D721Med (cell line): ENCODE results near the gene NAV2.
"Not testable (repeated sequence)": the region's sequence is repeated elsewhere in the genome, so short reads cannot be mapped to it uniquely, and the experiment has no call there.

Experiments
- DNase-seq: peaks from one replicate; pipeline ENCODE4 v3.0.0; 2011; ENCODE audit warnings: low spot score; ENCODE audit not compliant: insufficient read length
- FAIRE-seq: peaks from 2 replicates; lab custom pipeline; 2011; peaks lifted over from hg19 to GRCh38; lab: Jason Lieb, UNC
- CTCF ChIP-seq: IDR thresholded peaks from 2 replicates; pipeline ENCODE4 v1.5.1; 2012; ENCODE audit warnings: mild to moderate bottlenecking, control low read depth; ENCODE audit not compliant: insufficient read depth; ENCODE audit errors: missing control alignments

Gene NAV2

DNA sequence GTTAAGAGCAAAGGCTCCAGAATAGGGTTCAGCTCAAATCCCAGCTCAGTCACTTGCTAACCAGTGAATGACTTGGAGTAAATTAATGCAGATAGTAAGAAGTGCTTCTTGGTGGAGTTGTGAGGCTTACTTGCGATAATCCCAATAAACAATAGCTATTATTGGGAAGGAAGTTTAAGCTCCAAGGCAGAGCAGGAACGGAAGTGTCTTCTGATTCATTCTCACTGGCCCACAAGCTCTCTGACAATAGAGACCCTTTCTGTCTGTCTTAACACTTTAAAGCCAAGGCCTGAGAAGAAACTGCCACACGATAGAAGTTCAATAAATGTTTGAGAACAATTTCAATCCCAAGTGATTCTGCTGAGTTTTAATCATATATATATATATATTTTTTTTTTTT is 292.2 kb downstream of the NAV2 start:
- FAIRE-seq = no peak
- TF ChIP-seq CTCF = no peak
- DNase-seq = no peak

- TF ChIP-seq CTCF = no peak
- no peak for DNase-seq
- no peak for FAIRE-seq
These were observed 293.1 kb downstream of the NAV2 start for GRCh38 chr11:20005747-20006146.

- not testable (repeated sequence) for DNase-seq, FAIRE-seq
These were observed 294.0 kb downstream of the NAV2 start for GRCh38 chr11:20006618-20007017.

DNA sequence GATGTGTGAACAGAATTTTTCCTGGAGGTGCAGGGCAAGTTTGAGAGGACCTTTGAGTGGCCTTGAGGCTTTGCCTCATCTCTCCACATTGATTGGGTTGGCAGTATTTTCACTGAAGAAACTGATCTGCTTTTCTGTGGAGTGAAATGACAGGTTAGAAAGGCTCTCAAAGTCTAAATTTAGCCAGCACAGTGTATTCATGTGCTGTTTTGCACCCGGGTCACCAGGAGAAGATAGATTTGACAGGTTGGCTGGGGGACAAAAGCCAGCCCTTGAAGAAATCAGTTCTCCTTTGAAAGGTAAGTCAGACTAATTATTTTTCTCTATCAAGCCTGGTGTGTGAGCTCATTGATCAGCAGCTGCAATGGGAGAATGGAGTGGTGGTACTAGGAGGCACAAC is 294.7 kb downstream of the NAV2 start:
- FAIRE-seq (no peak), DNase-seq (no peak)
- TF ChIP-seq CTCF = no peak

DNA sequence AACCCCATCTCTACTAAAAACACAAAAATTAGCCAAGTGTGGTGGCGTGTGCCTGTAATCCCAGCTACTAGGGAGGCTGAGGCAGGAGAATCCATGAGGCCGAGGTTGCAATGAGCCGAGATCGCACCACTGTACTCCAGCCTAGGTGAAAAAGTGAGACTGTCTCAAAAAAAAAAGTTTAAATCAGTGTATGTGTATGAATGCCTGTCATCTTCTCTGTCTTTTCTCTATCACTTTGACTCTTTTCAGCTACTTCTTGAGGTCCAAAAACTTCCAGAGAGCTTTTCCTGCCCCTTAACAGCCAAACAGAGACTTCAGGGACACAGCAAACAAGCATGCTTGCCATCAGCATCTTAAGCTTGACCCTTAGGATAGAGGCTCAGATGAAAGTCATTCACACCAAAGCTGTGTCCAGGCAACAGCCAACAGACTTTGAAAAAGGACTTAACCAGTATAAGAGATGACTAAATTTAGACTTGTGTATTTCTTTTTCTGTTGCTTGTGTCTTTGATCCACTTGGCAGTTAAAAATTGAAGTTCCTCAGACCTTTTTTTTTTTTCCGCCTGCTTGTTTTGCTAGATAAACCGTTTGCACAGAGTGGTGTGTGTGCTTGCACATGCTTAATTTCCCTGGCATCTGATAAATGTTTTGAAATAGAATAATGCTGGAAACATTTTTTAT is 295.7 kb downstream of the NAV2 start:
- FAIRE-seq (no peak), DNase-seq (no peak)
- TF ChIP-seq CTCF = no peak

- DNase-seq = no peak
- no peak for FAIRE-seq
- TF ChIP-seq CTCF = no peak
These were observed 296.4 kb downstream of the NAV2 start for GRCh38 chr11:20008871-20009644.

GRCh38 chr11:20010156-20010850 is 297.7 kb downstream of the NAV2 start:
- TF ChIP-seq CTCF = no peak
- no peak for FAIRE-seq
- DNase-seq = peak; percentile 17
